ENCODE results near the gene DUSP21. TPM values are rescaled to one million over a fixed set of nuclear protein-coding genes. Genes with fewer than 3 reads are reported as not detected.
"Not testable (repeated sequence)": the region's sequence is repeated elsewhere in the genome, so short reads cannot be mapped to it uniquely, and the experiment has no call there.

The DUSP21 gene
- polyA plus RNA-seq, 1 donor from 2014 or later, result not detected

DNA sequence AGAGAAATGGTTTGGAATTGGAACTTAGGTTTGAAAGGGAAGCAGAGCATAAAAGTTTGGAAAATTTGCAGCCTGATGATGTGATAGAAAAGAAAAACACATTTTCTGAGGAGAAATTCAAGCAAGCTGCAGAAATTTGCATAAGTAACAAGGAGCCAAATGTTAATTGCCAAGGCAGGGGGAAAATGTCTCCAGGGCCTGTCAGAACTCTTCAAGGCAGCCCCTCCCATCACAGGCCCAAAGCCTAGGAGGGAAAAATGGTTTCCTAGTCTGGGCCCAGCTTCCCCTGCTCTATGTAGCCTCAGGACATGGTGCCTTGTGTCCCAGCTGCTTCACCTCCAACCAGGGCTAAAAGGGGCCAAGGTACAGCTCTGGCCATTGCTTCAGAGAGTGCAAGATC is 21.2 kb upstream of the DUSP21 start:
- Histone ChIP-seq H3K9me3 (ENCODE audit: low read length) (no peaks in the 10 kb centered on the region), H3F3A (ENCODE audit: insufficient read depth, low read length, poor library complexity, severe bottlenecking) (no peaks in the 10 kb centered on the region), H3K79me2 (replicated peaks; ENCODE audit: insufficient read depth, low read length) (no peaks in the 10 kb centered on the region), H3K4me2 (ENCODE audit: low read length) (no peak overlapping the region), H3K36me3 (ENCODE audit: insufficient read depth, low read length) (no peaks in the 10 kb centered on the region), H3K9me2 (ENCODE audit: insufficient read depth, low read length) (no peaks in the 10 kb centered on the region), H3K4me3 (ENCODE audit: low read length) (no peak overlapping the region), H2AFZ (ENCODE audit: low read depth, low read length) (no peak overlapping the region), H3K27me3 (ENCODE audit: insufficient read depth, low read depth, low read length) (no peaks in the 10 kb centered on the region), H3K27ac (ENCODE audit: low read length) (no peak overlapping the region), H4K20me1 (ENCODE audit: insufficient read depth) (no peaks in the 10 kb centered on the region), H3K9ac (ENCODE audit: low read length) (no peak overlapping the region)
- TF ChIP-seq TAF1 (IDR thresholded peaks at IDR 0.05; ENCODE audit: low read depth) (no peak), RAD21 (conservative IDR thresholded peaks at IDR 0.05) (no peak), EZH2 (IDR thresholded peaks at IDR 0.05; ENCODE audit: borderline replicate concordance, insufficient read depth, low read length, poor library complexity, severe bottlenecking) (no peak)

GRCh38 chrX:44823193-44823592 is 20.6 kb upstream of the DUSP21 start:
- H3K79me2 ChIP-seq (replicated peaks; ENCODE audit: insufficient read depth, low read length); H3K9ac ChIP-seq (ENCODE audit: low read length); H4K20me1 ChIP-seq (ENCODE audit: insufficient read depth); H3K9me3 ChIP-seq (ENCODE audit: low read length); H3K4me2 ChIP-seq (ENCODE audit: low read length); H3K4me3 ChIP-seq (ENCODE audit: low read length); H3K9me2 ChIP-seq (ENCODE audit: insufficient read depth, low read length); H3K27me3 ChIP-seq (ENCODE audit: insufficient read depth, low read depth, low read length); H3K36me3 ChIP-seq (ENCODE audit: insufficient read depth, low read length); H3K27ac ChIP-seq (ENCODE audit: low read length); H2AFZ ChIP-seq (ENCODE audit: low read depth, low read length); H3F3A ChIP-seq (ENCODE audit: insufficient read depth, low read length, poor library complexity, severe bottlenecking): not testable (repeated sequence)

GRCh38 chrX:44828008-44828605 is 15.7 kb upstream of the DUSP21 start:
- Histone ChIP-seq H3K36me3 (ENCODE audit: insufficient read depth, low read length) (no peaks in the 10 kb centered on the region), H3F3A (ENCODE audit: insufficient read depth, low read length, poor library complexity, severe bottlenecking) (no peaks in the 10 kb centered on the region), H3K9ac (ENCODE audit: low read length) (no peak overlapping the region), H3K79me2 (replicated peaks; ENCODE audit: insufficient read depth, low read length) (no peaks in the 10 kb centered on the region), H3K9me2 (ENCODE audit: insufficient read depth, low read length) (no peaks in the 10 kb centered on the region), H3K27ac (ENCODE audit: low read length) (no peak overlapping the region), H3K9me3 (ENCODE audit: low read length) (no peaks in the 10 kb centered on the region), H3K4me2 (ENCODE audit: low read length) (no peak overlapping the region), H3K4me3 (ENCODE audit: low read length) (no peak overlapping the region), H4K20me1 (ENCODE audit: insufficient read depth) (no peaks in the 10 kb centered on the region), H2AFZ (ENCODE audit: low read depth, low read length) (no peak overlapping the region), H3K27me3 (ENCODE audit: insufficient read depth, low read depth, low read length) (no peaks in the 10 kb centered on the region)
- TF ChIP-seq EP300 (conservative IDR thresholded peaks at IDR 0.05; ENCODE audit: poor library complexity, severe bottlenecking), result no peak
- no peak for TF ChIP-seq REST (IDR thresholded peaks at IDR 0.05; ENCODE audit: borderline replicate concordance)
- no peak for TF ChIP-seq CTCF (IDR thresholded peaks at IDR 0.05; ENCODE audit: poor library complexity, severe bottlenecking)
- TF ChIP-seq TAF1 (IDR thresholded peaks at IDR 0.05; ENCODE audit: low read depth), result no peak
- TF ChIP-seq MXI1 (conservative IDR thresholded peaks at IDR 0.05; ENCODE audit: poor library complexity, severe bottlenecking), result no peak
- no peak for TF ChIP-seq SMC3 (conservative IDR thresholded peaks at IDR 0.05; ENCODE audit: poor library complexity)
- TF ChIP-seq POLR2AphosphoS5 (IDR thresholded peaks at IDR 0.05), result no peak
- TF ChIP-seq RAD21 (conservative IDR thresholded peaks at IDR 0.05), result no peak
- no peak for TF ChIP-seq EZH2 (IDR thresholded peaks at IDR 0.05; ENCODE audit: borderline replicate concordance, insufficient read depth, low read length, poor library complexity, severe bottlenecking)
